ENCODE results near the gene VTI1A.

VTI1A gene

DNA sequence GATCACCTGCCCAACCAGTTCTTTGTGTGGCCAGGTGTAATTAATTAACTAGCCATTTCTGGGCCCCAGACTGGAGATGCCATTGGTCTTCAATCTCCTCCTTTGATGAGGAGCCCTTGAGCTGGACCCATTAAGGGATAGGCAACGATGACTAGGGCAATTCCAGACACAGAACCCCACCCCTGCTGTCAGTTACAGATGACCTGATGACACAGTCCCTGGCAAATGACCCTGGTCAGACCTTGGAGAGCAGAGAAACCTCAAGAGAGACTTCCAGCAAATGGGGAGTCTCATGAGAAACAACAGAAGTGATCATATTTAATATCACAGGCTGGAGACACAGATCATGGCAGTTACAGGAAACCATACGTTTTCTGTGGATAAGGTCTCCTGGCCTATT is 401.2 kb downstream of the VTI1A start:
- in situ Hi-C loops (cut with HindIII; ENCODE audit: low sequenced_read_pairs) = no loop called here
- TF ChIP-seq, protein P1, sequence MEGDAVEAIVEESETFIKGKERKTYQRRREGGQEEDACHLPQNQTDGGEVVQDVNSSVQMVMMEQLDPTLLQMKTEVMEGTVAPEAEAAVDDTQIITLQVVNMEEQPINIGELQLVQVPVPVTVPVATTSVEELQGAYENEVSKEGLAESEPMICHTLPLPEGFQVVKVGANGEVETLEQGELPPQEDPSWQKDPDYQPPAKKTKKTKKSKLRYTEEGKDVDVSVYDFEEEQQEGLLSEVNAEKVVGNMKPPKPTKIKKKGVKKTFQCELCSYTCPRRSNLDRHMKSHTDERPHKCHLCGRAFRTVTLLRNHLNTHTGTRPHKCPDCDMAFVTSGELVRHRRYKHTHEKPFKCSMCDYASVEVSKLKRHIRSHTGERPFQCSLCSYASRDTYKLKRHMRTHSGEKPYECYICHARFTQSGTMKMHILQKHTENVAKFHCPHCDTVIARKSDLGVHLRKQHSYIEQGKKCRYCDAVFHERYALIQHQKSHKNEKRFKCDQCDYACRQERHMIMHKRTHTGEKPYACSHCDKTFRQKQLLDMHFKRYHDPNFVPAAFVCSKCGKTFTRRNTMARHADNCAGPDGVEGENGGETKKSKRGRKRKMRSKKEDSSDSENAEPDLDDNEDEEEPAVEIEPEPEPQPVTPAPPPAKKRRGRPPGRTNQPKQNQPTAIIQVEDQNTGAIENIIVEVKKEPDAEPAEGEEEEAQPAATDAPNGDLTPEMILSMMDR (IDR thresholded peaks at IDR 0.05; ENCODE audit: low read depth, low read length) = no peak
- H3K4me3 ChIP-seq (ENCODE audit: low read depth, low read length) = no peak overlapping the region
- DNase-seq (ENCODE audit: low read depth, low spot score) = no peak

DNA sequence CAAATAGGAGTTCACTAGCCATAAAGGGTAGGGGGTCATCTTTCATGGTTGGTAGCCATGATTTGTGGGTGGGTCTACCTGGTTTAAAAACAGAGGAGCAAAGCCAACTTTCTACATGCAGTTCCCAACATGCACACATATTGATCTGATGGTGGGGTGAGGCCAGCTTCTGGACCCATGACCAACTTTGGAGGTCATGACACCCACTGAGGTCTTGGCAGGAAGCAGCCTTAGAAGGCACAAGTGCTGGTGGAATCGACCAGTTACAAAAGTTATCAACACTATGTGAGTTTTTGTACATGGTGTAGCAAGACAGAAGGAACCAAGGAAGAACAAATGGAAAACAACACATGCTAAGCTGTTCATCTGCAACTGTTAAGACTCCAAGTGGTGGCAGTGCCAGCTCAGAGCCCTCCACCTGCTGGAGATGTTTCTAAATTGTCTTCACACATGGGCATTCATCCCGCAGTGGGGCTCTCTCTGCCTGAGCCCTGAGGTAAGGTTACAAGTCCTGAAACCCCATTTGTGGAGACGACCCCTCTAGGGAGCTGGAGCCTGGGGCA is 401.9 kb downstream of the VTI1A start:
- no peak for DNase-seq (ENCODE audit: low read depth, low spot score)
- TF ChIP-seq, protein P1 (IDR thresholded peaks at IDR 0.05; ENCODE audit: low read depth, low read length) = no peak
- no peak overlapping the region for H3K4me3 ChIP-seq (ENCODE audit: low read depth, low read length)
- in situ Hi-C loops (cut with HindIII; ENCODE audit: low sequenced_read_pairs) = no loop called here

DNA sequence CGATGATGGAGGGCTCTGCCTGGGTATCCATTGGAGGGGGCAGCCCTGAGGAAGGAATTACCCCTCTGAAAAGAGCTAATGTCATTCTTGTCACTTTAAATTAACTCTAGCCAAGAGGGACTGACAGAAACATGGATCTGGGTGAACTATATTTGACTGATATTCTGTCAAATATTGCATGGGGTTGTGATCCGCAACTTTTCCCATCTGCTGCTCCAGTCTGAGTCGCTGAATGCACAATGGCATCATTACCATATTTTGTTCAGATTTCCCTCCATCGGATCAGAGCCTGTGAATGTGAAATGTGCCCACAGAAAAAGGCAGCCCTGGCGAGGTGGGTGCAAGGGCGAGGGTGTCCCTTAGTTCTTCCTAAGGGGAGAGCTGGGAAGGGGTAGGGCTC is 402.5 kb downstream of the VTI1A start:
- DNase-seq (ENCODE audit: low read depth, low spot score) = no peak
- TF ChIP-seq, protein P1 (IDR thresholded peaks at IDR 0.05; ENCODE audit: low read depth, low read length) = no peak
- no peak overlapping the region for H3K4me3 ChIP-seq (ENCODE audit: low read depth, low read length)
- in situ Hi-C loops (cut with HindIII; ENCODE audit: low sequenced_read_pairs) = no loop called here

DNA sequence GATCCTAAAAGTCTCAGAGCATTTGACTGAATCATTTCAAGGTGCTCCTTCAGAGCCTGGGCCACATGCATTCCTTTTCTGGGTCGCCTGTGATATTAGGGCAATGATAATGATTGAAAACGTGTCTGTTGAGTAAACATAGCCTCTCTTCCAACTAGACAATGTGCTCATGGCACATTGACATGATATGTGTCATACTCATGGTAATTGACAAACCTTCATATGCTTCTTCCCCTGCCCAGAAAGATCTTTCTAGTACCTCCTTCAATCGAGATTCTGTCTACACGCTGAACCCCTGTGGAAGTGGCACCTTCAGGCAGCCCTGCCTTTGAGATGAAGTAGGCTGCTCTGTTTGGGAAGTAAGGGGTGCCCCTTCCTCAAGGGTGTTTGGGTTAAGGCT is 404.2 kb downstream of the VTI1A start:
- DNase-seq (ENCODE audit: low read depth, low spot score) = no peak
- TF ChIP-seq, protein P1 (IDR thresholded peaks at IDR 0.05; ENCODE audit: low read depth, low read length) = no peak
- in situ Hi-C loops (cut with HindIII; ENCODE audit: low sequenced_read_pairs) = no loop called here
- no peak overlapping the region for H3K4me3 ChIP-seq (ENCODE audit: low read depth, low read length)

DNA sequence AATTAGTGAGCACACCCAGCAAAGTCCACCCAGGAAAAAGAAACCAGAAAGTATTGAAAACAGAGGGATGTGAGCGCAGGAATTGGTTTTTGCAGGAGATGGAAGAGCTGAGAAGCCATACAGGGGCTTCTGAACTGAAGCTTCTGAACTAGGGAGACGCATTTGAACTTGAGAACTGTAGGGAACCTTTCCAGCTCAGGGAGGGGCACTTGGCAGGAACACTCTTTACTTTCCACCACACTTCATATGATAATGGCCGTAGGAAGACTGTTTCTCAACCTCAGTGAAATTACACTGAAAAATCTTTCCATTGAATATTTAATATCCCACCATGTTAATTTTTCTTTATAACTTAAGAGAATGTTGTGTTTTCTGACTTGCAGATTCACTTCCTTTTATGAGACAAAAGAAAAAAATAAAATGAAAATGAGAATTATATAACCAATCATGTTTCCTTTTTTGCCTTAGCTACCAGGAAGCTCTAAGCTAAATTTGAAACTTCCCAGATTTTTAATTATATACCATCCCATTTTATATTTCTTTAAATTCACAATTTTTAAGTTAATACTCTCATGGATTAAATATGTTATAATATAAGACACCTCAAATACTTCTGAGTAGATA is 404.7 kb downstream of the VTI1A start:
- TF ChIP-seq, protein P1 (IDR thresholded peaks at IDR 0.05; ENCODE audit: low read depth, low read length) = no peak
- in situ Hi-C loops (cut with HindIII; ENCODE audit: low sequenced_read_pairs) = no loop called here
- H3K4me3 ChIP-seq (ENCODE audit: low read depth, low read length) = no peak overlapping the region
- DNase-seq (ENCODE audit: low read depth, low spot score) = no peak

DNA sequence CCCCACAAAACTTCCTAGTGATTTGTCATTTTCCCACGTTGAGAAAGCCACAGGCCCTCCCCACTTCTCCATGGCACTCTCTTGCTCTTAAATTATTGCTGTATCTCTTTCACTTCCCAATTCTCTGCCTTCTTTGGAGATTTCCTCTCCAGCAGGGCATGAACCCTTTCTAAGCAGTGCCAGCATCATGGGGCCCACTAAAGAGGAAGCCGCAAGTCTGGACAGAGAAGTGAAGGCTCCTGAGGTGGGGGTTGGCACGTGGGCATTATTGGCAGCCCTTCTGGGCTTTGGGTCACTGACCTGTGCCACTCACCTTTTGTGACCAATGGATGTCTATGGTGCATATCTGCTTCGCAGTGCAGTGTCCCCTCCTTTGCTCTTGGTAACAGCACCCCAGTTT is 405.3 kb downstream of the VTI1A start:
- no peak overlapping the region for H3K4me3 ChIP-seq (ENCODE audit: low read depth, low read length)
- TF ChIP-seq, protein P1 (IDR thresholded peaks at IDR 0.05; ENCODE audit: low read depth, low read length) = no peak
- no peak for DNase-seq (ENCODE audit: low read depth, low spot score)
- in situ Hi-C loops (cut with HindIII; ENCODE audit: low sequenced_read_pairs) = no loop called here

Data from astrocyte of the spinal cord (primary cell).